K562 (cell line): Measurements from ENCODE around the gene PPM1E. TPM values are rescaled to one million over a fixed set of nuclear protein-coding genes. Genes with fewer than 3 reads are reported as not detected.

Experiments
- ATF1 ChIP-seq, 2 experiments: fragments of 450-650 bp in 1 of 2; IDR thresholded peaks; 2 replicates each; pipeline ENCODE4 v1.6.1; 2016; ENCODE audit warnings: missing compliant biosample characterization in 1 of 2, missing genetic modification characterization in 1 of 2
- CHD1 ChIP-seq: fragments of 200-600 bp; sonication (generic); IDR thresholded peaks from one replicate; pipeline ENCODE4 v1.6.1; 2012; ENCODE audit warnings: mild to moderate bottlenecking, moderate library complexity, low read length, inconsistent platforms
- FOXK2 ChIP-seq, 2 experiments: fragments of 450-650 bp; IDR thresholded peaks in 1 of 2; conservative IDR thresholded peaks in 1 of 2; 2 replicates each; pipeline ENCODE4 v1.6.1; 2016; ENCODE audit warnings: low read depth in 2 of 2, mild to moderate bottlenecking in 1 of 2
- GATAD2A ChIP-seq: fragments of 450-650 bp; IDR thresholded peaks from 2 replicates; pipeline ENCODE4 v1.6.1; 2017
- JUNB ChIP-seq: fragments of 450-650 bp; formaldehyde crosslinking; conservative IDR thresholded peaks from 2 replicates; pipeline ENCODE4 v1.4.0; 2020; ENCODE audit warnings: mild to moderate bottlenecking
- KLF16 ChIP-seq: IDR thresholded peaks from 2 replicates; pipeline ENCODE4 v1.6.1; 2016; ENCODE audit warnings: antibody characterized with exemption
- MAFF ChIP-seq: IDR thresholded peaks from 2 replicates; pipeline ENCODE4 v1.6.1; 2012; ENCODE audit warnings: low read length, improper control_type of control experiment
- MNT ChIP-seq, 2 experiments: fragments of 450-650 bp; conservative IDR thresholded peaks; 2 replicates each; pipeline ENCODE4 v1.6.1; 2017; ENCODE audit warnings: mild to moderate bottlenecking in 2 of 2, moderate library complexity in 2 of 2
- NCOA1 ChIP-seq: fragments of 450-650 bp; IDR thresholded peaks from 2 replicates; pipeline ENCODE4 v1.6.1; 2016; ENCODE audit warnings: low read depth
- OTX1 ChIP-seq: fragments of 450-650 bp; formaldehyde crosslinking; IDR thresholded peaks from 2 replicates; pipeline ENCODE4 v1.4.0; 2022; ENCODE audit warnings: mild to moderate bottlenecking
- POLR3G ChIP-seq: IDR thresholded peaks from 2 replicates; pipeline ENCODE4 v1.6.1; 2011; ENCODE audit not compliant: insufficient read length, insufficient replicate concordance; ENCODE audit errors: extremely low read depth
- RAD21 ChIP-seq, 2 experiments: fragments of 250-450 bp in 1 of 2; fragments of 450-650 bp in 1 of 2; sonication (Bioruptor Pico) in 1 of 2; formaldehyde crosslinking in 1 of 2; IDR thresholded peaks in 1 of 2; conservative IDR thresholded peaks in 1 of 2; 2 replicates each; pipeline versions ENCODE4 v1.4.0 to v1.8.0; 2020 to 2022; ENCODE audit warnings: mild to moderate bottlenecking in 2 of 2, moderate library complexity in 1 of 2
- TAF9B ChIP-seq: fragments of 450-650 bp; IDR thresholded peaks from 2 replicates; pipeline ENCODE4 v1.6.1; 2018; ENCODE audit warnings: mild to moderate bottlenecking; ENCODE audit not compliant: partially characterized antibody
- XRCC5 ChIP-seq: fragments of 200-400 bp; formaldehyde crosslinking; IDR thresholded peaks from 2 replicates; pipeline ENCODE4 v1.6.1; 2017; ENCODE audit warnings: low read depth, mild to moderate bottlenecking, low read length
- ZBTB11 ChIP-seq, 3 experiments: fragments of 200-800 bp in 1 of 3; fragments of 250-450 bp in 1 of 3; fragments of 450-650 bp in 1 of 3; sonication (Bioruptor Pico) in 1 of 3; sonication (Bioruptor generic) in 1 of 3; formaldehyde crosslinking in 1 of 3; IDR thresholded peaks; 2 replicates each; pipeline versions ENCODE4 v1.6.1 to v1.8.0; 2016 to 2022; ENCODE audit warnings: mild to moderate bottlenecking in 2 of 3, missing genetic modification characterization in 2 of 3, missing compliant biosample characterization in 1 of 3, moderate library complexity in 1 of 3
- ZBTB2 ChIP-seq: fragments of 450-650 bp; IDR thresholded peaks from 2 replicates; pipeline ENCODE4 v1.6.1; 2016; ENCODE audit warnings: antibody characterized with exemption
- polyA plus RNA-seq, 8 experiments: library from polyadenylated mRNA; depleted of rRNA in 4 of 8; stranded (reverse) in 5 of 8; unstranded in 3 of 8; fragments of >200 nt; fragmentation: Nextera tagmentation in 2 of 8; fragmentation: Illumina TruSeq in 1 of 8; extraction: Ambion mirVana in 2 of 8; extraction: Trizol in 1 of 8; gene quantifications; 2 replicates each; pipeline versions ENCODE4 v1.2.1 to v1.2.3, GENCODE V29; 2011 to 2014; ENCODE audit warnings: inconsistent platforms in 1 of 8, missing spikeins in 1 of 8
- total RNA-seq, 7 experiments: library from RNA; depleted of rRNA in 6 of 7; stranded (reverse); fragments of >200 nt in 6 of 7; fragmentation: Illumina TruSeq in 2 of 7; extraction: Trizol in 2 of 7; gene quantifications; 2 replicates each; pipeline versions ENCODE4 v1.2.1 to v1.2.3, GENCODE V29; 2011 to 2021; ENCODE audit warnings: low replicate concordance in 1 of 7

Gene PPM1E
- total and polyA plus RNA-seq, 9 of the 15 experiments (the other 6 are each of a cell fraction or from before 2014, with no cell fraction given) = 1.0 to 5.7 (median 4.7) TPM

DNA sequence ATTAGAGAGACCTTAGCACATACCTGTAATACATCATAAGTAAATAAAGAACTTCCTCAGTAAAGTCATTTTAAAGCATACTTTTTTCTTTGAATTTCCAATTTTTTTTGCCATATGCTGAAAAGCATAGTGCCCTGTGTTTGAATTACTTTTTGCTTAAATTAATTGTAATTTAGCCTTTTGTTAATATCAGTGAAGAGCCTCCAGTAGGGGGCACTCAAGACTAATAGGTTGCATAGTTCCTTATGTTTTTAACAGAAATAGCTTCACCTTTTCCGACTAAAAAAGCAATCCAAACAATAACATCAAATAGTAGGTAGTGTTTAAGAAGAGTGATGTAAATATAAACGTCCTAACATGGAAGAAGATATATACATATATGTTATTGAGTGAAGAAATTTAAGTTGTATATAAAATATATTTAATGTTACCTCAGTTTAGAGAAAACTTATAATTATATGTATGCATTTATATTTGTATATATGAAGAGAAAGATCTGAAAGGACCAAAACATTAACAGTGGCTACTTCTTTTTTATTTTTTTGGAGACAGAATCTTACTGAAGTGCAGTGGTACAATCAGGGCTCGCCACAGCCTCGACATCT, 44.6 kb upstream of the PPM1E start (continued):
- TF ChIP-seq CHD1 (no peak), ZBTB11 (CRISPR knock-in tag; IDR thresholded peaks at IDR 0.05) (peak in 1 of 3 experiments; percentile 24; a peak in 1 of 6 replicates), POLR3G (no peak), MAFF (no peak), XRCC5 (no peak), GATAD2A (no peak), KLF16 (peak; percentile 29; the same call in 1 of the 2 replicates), ATF1 (CRISPR knock-in tag; IDR thresholded peaks at IDR 0.05) (no peak), ATF1 (tag; IDR thresholded peaks at IDR 0.05) (no peak), RAD21 (CRISPR knock-in tag; conservative IDR thresholded peaks at IDR 0.05 in 1 of 2, IDR thresholded peaks at IDR 0.05 in 1 of 2) (peak; percentile 87 to 94), MNT (conservative IDR thresholded peaks at IDR 0.05) (0 out of 4 replicates have a peak, but pooled peaks of 1 of the 2 experiments have one; percentile 27), ZBTB2 (no peak), TAF9B (peak; percentile 29), NCOA1 (no peak), FOXK2 (conservative IDR thresholded peaks at IDR 0.05 in 1 of 2, IDR thresholded peaks at IDR 0.05 in 1 of 2; ENCODE audit: low read depth in 2 of 2) (no peak), JUNB (CRISPR knock-in tag) (no peak), OTX1 (no peak)
